OCI-LY3 (cell line): ENCODE results near the gene SORBS1.

ENCODE experiments used
- EZH2phosphoT487 ChIP-seq: fragments of 200-600 bp; shearing (Covaris generic); IDR thresholded peaks from 2 replicates; pipeline ENCODE4 v1.6.1; 2018; ENCODE audit warnings: antibody characterized with exemption, mixed run types, low read depth
- TF ChIP-seq, protein P1 (sequence below): fragments of 200-600, 300-600 bp; sonication (generic); IDR thresholded peaks from 2 replicates; pipeline ENCODE4 v1.5.1; 2014; ENCODE audit warnings: antibody characterized with exemption, low read length, low read depth

DNA sequence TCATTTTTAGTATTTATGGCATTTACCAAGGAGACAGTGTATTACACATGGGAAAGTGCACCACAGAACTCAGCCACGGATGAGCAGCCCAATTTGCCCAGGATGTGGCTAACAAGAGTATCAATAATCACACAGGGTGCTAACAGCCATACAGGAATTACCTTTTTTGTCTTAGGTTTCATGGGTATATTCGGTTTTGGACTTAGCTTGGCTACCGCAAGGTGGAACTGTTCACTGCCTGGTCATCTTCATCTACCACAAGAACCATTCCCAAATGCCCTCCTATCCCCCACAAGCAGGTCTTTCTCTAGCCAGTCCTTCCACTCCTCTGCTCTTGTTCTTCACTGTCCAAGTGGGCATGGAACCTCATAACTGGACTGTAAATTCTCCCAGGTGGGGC, 276.4 kb downstream of the SORBS1 start:
- TF ChIP-seq, protein P1, sequence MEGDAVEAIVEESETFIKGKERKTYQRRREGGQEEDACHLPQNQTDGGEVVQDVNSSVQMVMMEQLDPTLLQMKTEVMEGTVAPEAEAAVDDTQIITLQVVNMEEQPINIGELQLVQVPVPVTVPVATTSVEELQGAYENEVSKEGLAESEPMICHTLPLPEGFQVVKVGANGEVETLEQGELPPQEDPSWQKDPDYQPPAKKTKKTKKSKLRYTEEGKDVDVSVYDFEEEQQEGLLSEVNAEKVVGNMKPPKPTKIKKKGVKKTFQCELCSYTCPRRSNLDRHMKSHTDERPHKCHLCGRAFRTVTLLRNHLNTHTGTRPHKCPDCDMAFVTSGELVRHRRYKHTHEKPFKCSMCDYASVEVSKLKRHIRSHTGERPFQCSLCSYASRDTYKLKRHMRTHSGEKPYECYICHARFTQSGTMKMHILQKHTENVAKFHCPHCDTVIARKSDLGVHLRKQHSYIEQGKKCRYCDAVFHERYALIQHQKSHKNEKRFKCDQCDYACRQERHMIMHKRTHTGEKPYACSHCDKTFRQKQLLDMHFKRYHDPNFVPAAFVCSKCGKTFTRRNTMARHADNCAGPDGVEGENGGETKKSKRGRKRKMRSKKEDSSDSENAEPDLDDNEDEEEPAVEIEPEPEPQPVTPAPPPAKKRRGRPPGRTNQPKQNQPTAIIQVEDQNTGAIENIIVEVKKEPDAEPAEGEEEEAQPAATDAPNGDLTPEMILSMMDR, result no peak
- TF ChIP-seq EZH2phosphoT487, result no peak
